DMS114 treated with DMSO at 0.1 percent for 48 hours (cell line): ENCODE data around the gene DARS2.
"Not testable (repeated sequence)": the region's sequence is repeated elsewhere in the genome, so short reads cannot be mapped to it uniquely, and the experiment has no call there.

Source experiments
- DNase-seq: peaks from one replicate; lab custom pipeline; 2025; ENCODE audit not compliant: unreplicated experiment; lab: John Stamatoyannopoulos, UW

Gene DARS2

DNA sequence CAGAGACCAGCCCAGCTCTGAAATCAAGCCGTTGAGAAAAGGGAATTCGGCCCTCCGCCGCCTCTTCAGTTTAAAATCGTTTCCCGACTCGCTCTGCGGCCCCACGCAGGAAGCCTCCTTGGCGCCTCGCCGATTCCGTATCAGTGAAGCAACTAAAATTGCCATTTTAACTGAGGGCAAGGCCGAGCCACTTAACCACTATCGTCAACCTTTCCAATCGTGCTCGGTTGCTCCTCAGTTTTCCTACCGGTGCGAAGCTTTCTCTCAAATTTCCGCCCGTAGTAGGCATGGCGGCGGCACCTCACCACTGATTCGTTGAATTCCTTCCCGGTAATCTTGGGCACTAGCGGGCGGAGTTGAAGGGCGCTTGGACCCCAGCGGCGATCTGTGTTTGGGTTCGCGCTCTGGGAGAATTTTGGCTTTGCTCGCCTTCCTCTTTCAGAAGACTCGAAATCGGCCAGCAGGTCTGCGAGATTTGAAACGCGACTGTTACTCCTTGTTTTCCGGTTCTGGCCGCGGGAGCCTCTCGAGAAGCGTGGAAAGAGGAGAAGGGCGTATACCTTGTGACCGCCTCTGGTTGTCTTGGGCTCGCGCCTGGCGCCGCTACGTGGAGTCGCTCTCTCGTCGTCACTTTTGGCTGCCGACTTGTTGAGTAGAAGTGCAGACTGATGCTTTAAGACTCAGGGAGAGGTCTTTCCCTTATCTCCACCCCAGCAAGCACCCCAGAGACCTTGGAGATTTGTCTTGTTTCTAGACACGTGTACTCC is at the start of gene DARS2, which contains the start of gene CENPL:
Gene DARS2, plus strand, starts transcription at position 359 of the 767 bp plus-strand sequence. CDS start 557 bp downstream, outside the sequence.
Gene CENPL, minus strand, starts transcription at position 569 of the 767 bp plus-strand sequence. CDS start 13,584 bp downstream, outside the sequence.
- peak; percentile 97 for DNase-seq

DNA sequence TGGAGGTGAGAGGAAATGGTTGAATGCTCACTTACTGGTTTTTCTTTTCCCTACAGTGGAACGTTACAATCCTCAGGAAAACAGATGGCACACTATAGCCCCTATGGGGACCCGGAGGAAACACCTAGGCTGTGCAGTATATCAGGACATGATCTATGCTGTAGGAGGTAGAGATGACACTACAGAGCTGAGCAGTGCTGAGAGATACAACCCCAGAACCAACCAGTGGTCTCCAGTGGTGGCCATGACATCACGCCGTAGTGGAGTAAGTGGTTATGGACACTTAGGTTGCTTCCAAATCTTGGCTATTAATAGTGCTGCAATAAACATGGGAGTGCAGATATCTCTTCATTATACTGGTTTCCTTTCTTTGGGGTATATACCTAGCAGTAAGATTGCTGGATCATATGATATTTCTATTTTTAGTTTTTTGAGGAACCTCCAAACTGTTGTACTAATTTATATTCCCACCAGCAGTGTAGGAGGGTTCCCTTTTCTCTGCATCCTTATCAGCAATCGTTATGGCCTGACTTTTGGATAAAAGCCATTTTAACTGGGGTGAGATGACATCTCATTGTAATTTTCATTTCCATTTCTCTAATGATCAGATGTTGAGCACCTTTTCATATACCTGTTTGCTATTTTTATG is 48.8 kb upstream of the DARS2 start:
- no peak for DNase-seq

- no peak for DNase-seq
These were observed 44.5 kb upstream of the DARS2 start for GRCh38 chr1:173779936-173780335.

DNA sequence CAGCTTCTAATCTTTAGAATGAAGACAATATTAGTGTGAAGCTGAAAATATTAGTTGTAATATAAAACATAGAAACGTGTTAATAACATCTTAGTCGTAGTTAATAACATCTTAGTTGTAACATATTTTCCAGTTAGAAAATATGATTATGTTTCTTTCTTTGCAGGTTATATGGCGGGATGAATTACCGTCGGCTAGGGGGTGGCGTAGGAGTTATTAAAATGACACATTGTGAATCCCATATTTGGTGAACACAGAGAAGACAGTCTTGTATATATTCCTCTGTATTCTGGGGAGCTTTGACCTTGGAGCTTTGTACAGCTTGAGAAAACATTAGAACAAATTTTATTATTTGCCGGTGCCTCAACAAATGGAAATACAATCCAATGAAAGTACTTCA is 39.5 kb upstream of the DARS2 start:
- no peak for DNase-seq

DNA sequence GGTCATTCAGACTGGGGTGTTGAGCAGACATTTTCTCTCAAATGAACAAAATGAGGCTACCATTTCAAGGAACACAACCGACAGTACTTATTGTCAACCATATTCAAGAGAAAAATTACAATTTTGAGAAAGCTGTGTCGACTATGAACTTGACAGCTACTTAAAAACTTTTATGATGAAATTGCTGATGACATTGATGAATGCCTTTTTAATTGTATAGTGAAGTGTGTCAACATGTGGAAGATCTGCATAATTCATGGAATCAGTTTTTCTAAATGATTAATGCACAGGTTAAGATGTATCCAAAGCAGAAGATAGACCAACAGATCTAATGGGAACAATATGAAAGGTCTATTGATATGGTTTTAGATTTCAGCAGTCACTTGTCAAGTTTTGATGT is 34.6 kb upstream of the DARS2 start:
- DNase-seq: no peak

DNA sequence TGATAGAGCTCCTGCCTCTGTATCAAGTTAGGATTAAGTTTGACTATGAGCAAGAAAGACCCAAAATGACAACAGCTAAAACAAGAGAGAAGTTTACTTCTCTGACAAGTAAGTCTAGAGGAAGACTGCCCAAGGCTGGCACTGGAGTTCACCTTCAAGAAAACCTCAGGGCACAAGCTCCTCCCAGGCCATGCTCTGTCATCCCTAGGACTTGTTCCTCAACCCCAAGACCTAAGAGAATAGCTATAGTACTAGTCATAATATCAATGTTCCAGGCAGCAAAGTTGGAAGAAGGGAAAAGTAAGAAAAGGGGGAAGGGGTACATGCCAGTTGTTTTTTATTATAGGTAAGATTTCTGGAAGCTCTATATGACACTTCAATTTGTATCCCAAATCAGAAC is 26.4 kb upstream of the DARS2 start:
- DNase-seq: no peak

DNA sequence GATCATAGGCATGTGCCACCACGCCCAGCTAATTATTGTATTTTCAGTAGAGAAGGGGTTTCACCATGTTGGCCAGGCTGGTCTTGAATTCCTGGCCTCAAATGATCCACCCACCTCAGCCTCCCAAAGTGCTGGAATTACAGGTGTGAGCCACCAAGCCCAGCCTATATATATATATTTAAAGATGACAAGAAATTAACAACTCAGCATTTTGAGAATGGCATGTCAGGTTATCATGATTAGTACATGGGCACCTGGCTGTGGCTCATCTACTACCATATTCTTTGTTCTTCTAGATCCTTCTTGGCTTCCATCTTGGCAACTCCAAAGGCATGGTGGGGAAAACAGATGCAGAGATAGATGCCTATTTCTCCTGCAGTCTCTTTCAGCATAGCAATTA is 24.5 kb upstream of the DARS2 start:
- DNase-seq: not testable (repeated sequence)

- no peak for DNase-seq
These were observed 21.5 kb upstream of the DARS2 start for GRCh38 chr1:173802961-173803360.

- DNase-seq: not testable (repeated sequence)
These were observed 10.8 kb upstream of the DARS2 start for GRCh38 chr1:173813654-173814053.

GRCh38 chr1:173818459-173818858 is 6.0 kb upstream of the DARS2 start:
- no peak for DNase-seq

GRCh38 chr1:173821680-173822079 is 2.8 kb upstream of the DARS2 start:
- DNase-seq: no peak

DNA sequence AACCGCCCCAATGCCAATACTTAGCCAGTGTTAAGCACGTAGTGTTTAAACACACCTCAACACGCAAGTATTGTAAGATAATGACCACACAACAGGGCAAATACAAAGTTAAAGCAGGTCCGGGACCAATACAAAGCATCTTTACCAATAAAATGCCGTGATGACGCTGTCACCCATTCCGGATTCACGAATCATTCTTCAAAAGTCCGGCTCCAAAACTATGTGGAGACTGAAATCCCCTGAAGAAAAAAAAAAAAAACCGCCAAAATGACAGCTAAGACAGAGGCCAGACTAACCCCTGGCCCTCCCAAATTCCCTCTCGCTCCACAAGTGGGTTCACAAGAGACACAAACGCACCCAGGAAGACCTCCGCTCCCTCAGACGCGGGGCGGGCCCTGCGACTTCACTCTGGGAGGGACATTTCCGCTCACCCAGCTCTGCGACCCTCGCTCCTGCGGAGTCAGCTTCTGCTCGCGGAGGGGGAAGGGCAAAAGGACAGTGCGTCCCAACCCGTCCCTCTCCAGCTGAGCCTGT is 625 bp upstream of the DARS2 start:
- no peak for DNase-seq

DNA sequence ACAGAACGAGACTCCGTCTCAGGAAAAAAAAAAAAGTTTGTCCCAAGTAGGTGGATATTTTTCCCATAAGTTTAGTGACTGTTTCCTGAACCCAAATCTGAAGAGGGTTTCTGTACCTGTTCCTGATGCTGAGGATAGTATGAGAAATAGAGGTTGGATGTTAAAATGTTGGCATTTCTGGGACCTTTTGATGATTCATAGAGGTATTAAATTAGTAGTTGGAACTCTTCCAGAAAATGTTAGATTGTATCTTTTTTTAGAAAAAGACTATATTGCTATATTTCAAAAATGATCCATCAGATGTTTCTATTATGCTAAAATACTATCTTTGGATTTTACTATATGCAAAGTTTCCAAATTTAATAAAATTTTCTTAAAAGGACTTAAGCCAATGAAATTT is 3.1 kb downstream of the DARS2 start:
- no peak for DNase-seq

DNA sequence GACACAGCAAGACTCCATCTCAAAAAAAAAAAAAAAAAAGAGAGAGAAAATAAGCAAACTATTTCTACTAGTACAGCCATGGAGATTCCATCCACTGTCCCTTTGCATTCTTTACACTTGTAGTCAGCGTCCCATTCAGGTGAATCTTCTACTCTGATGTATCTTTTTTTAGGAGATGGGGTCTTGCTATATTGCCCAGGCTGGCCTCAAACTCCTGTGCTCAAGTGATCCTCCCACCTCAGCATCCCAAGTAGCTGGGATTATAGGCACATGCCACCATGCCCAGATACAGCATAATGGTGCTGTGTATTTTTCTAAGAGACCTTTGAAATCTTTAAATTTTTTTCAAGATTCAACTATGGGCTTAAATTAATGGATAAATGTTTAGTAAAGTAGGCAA is 8.3 kb downstream of the DARS2 start:
- DNase-seq: no peak

DNA sequence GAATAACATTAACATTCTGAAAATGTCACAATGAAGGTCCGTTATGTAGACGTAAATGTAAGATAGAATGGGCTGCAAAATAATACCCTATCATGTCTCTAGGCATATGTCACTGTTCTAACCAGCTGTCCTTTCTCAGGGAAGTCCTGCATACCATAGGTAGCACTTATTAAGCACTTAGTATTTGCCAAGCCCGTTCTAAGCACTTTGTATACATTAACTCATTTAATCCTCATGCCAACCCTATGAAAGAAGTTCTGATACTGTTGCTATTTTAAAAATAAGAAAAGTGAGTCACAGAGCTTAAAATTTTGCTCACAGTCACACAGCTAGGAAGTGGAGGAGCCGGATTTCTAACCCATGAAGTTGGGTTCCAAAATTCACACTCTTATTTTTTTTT is 27.6 kb downstream of the DARS2 start:
- no peak for DNase-seq

- no peak for DNase-seq
These were observed 28.6 kb downstream of the DARS2 start for GRCh38 chr1:173853074-173853473.

DNA sequence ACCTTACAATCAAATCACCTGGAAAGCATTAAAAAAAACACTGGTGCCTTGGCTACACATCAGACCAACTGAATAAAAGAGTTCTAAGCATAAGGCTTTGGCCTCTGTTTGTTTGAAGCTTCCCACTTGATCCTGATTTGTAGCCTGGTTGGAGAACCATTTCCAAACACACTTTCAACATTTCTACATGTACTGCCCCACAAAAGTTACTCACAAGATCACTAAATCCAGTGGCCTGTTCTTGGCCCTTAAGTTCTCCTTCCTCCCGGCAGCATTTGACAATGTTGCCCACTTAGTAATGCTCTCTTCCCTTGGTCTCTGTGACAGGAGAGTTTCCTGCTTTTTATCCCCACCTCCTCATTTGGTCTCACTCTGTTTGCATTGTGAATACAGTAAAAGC is 31.5 kb downstream of the DARS2 start:
- no peak for DNase-seq

GRCh38 chr1:173856903-173857302 is 32.4 kb downstream of the DARS2 start:
- DNase-seq: no peak

DNA sequence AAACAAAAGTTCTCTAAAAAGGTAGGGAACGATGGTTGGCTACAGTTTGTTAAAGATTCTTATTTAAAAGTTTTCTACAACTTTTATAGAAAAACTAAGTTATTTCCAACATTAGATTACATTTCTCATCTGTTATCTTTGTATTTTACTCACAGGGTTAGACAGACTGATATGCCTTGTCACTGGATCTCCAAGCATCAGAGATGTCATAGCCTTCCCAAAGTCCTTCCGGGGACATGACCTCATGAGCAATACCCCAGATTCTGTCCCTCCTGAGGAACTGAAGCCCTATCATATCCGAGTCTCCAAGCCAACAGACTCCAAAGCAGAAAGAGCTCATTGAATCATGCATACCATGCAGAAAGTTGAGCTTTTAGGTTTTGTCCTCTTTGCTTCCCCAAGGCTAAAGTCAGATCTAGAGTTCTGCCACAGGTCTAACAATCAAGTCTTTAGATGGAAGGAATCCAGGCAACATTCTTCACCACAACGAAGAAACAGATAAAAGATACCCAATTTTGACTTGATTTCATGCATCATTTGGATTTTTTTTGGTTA is 33.0 kb downstream of the DARS2 start:
- no peak for DNase-seq

- DNase-seq: not testable (repeated sequence)
These were observed 35.1 kb downstream of the DARS2 start for GRCh38 chr1:173859547-173859946.

DNA sequence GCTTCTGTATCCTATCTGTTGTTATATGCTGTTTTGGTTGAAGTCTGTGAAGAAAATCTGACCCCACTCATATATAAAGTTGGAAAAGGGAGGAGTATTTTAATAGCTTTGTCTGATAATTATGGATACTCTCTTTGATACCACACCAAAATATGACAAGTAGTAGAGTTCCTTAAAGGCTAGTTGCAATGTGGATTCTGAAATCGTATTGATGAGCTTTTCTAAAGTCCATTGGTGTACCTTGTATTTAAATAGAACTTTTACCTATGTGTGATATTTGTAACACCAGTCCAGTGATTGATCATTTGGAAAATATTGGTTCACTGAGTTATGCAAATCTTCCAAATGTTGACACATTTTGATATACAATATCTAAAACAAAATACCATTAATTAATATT is 35.6 kb downstream of the DARS2 start:
- no peak for DNase-seq

DNA sequence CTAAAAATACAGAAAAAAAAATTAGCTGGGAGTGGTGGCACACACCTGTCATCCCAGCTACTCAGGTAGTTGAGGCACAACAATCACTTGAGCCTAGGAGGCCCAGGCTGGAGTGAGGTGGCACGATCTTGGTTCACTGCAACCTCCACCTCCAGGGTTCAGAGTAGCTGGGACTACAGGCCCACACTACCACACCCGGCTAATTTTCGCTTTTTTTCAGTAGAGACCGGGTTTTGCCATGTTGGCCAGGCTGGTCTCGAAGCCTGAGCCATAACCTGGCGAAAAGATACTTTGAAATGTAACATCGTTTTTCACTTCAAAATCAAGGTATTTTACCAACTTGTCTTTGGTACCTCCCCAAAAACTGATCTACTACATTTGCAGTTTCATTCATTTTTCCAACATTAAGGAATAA is 37.3 kb downstream of the DARS2 start:
- DNase-seq: no peak
